Suprapubic skin (tissue), 4 donors: ENCODE results near the gene PMM1. TPM values are rescaled to one million over a fixed set of nuclear protein-coding genes. Genes with fewer than 3 reads are reported as not detected.
"Not testable (repeated sequence)": the region's sequence is repeated elsewhere in the genome, so short reads cannot be mapped to it uniquely, and the experiment has no call there.

ENCODE experiments used
- DNase-seq, 2 donors: peaks; one replicate each; pipeline ENCODE4 v3.0.0-alpha.2; 2019; ENCODE audit warnings: low spot score in 2 of 2
- H3K27ac ChIP-seq: fragments of 200-600 bp; sonication (generic); one replicate; pipeline ENCODE4 v1.5.1; 2019
- H3K27me3 ChIP-seq: fragments of 200-600 bp; sonication (generic); one replicate; pipeline ENCODE4 v1.5.1; 2019
- H3K36me3 ChIP-seq: fragments of 200-600 bp; sonication (generic); one replicate; pipeline ENCODE4 v1.5.1; 2019
- H3K4me1 ChIP-seq: fragments of 200-600 bp; sonication (generic); one replicate; pipeline ENCODE4 v1.5.1; 2019
- H3K4me3 ChIP-seq: fragments of 200-600 bp; sonication (generic); one replicate; pipeline ENCODE4 v1.5.1; 2019; ENCODE audit warnings: mild to moderate bottlenecking
- H3K9me3 ChIP-seq: fragments of 200-600 bp; sonication (generic); one replicate; pipeline ENCODE4 v1.5.1; 2019
- CTCF ChIP-seq, 2 donors: fragments of 200-600 bp in 1 of 2; fragments of 450-650 bp in 1 of 2; sonication (generic) in 1 of 2; IDR thresholded peaks; one replicate each; pipeline ENCODE4 v1.5.1; 2016 to 2019; ENCODE audit warnings: antibody characterized with exemption in 2 of 2, mild to moderate bottlenecking in 1 of 2, moderate library complexity in 1 of 2
- EP300 ChIP-seq: sonication (generic); formaldehyde crosslinking; IDR thresholded peaks from one replicate; pipeline ENCODE4 v1.6.1; 2017; ENCODE audit warnings: antibody characterized with exemption
- POLR2A ChIP-seq, 2 donors: fragments of 450-650 bp; IDR thresholded peaks; one replicate each; pipeline ENCODE4 v1.6.1; 2017; ENCODE audit warnings: antibody characterized with exemption in 2 of 2, mild to moderate bottlenecking in 2 of 2, moderate library complexity in 2 of 2
- POLR2AphosphoS5 ChIP-seq, 3 donors: sonication (generic); formaldehyde crosslinking; IDR thresholded peaks; one replicate each; pipeline ENCODE4 v1.6.1; 2017; ENCODE audit warnings: antibody characterized with exemption in 3 of 3
- WGBS: methylation state at CpG from one replicate; pipeline ENCODE4 v1.1.5; 2018; 5-methylcytosine and 5-hydroxymethylcytosine counted together
- total RNA-seq, 4 donors: library from RNA; depleted of rRNA; stranded (reverse); fragments of >200 nt; gene quantifications; one replicate each; pipeline ENCODE4 v1.1.0, GENCODE V29; 2016

PMM1 gene
- 10 to 100 TPM; 35.7 to 48.5 (median 40.8) TPM for total RNA-seq

DNA sequence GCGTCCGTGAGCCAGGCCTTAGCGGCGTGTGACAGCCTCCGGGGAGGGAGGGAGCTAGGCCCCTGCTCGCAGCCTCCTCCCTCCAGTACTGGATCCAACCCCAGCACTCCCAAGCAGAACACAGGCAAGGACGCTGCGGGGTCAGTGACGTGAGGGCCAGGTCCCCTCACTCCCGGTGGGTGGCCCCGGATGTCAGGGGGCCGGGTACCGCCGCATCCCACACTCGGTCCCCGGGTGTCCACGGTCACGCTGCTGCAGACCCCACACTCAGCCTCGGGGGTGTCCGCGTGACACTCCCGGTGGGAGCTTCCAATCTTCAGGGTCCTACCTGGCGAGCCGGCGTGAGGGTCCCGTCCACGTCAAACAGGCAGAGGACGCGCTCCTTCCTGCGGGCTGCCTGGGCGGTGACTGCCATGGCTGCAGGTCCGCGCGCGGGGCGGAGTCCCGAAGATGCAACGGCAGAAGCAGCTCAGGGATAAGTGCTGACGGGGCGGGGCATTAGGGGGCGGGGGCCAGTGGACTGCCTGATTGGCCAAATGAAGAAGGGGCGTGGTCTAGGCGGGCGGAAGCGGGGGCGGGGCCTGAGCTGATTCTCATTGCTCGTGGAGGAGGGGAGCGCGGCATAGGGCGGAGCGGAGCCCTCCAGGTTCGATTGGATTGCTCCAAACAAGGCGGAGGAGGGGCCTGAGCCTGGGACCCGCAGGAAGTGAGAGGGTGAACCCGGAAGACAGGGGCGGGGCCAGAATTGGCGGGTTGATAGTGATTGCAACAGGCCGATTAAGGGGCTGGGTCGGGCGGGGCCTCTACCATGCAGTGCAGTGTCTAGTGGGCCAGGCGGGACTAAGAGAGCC lies at the start of gene PMM1:
Gene PMM1, minus strand, starts transcription at position 450 of the 851 bp plus-strand sequence. Its CDS starts 35 bp downstream, at position 415.
- peaks cover 4% of the 10 kb centered on the region for H3K36me3 ChIP-seq
- H3K9me3 ChIP-seq, result no peaks in the 10 kb centered on the region
- DNase-seq, result peak; percentile 100
- under 1% methylated on average over 16 of the region's 61 CpGs for WGBS
- peak within 1 kb of the TSS; percentile 96 for H3K4me3 ChIP-seq
- peaks cover 23% of the 10 kb centered on the region for H3K4me1 ChIP-seq
- peak within 1 kb of the TSS; percentile 83 for H3K27ac ChIP-seq
- H3K27me3 ChIP-seq, result no peaks in the 10 kb centered on the region
- no peak for TF ChIP-seq EP300
- TF ChIP-seq POLR2A (IDR thresholded peaks at IDR 0.05), result peak in 1 of 2 donors; percentile 59
- TF ChIP-seq POLR2AphosphoS5 (IDR thresholded peaks at IDR 0.05), result peak in 2 of 3 donors; percentile 46 to 62

- no peak for DNase-seq
- TF ChIP-seq CTCF (IDR thresholded peaks at IDR 0.05) (no peak), EP300 (no peak), POLR2A (IDR thresholded peaks at IDR 0.05) (no peak), POLR2AphosphoS5 (IDR thresholded peaks at IDR 0.05) (no peak)
- Histone ChIP-seq H3K4me3 (no peak overlapping the region), H3K4me1 (peaks cover 4% of the 10 kb centered on the region), H3K27me3 (no peaks in the 10 kb centered on the region), H3K9me3 (no peaks in the 10 kb centered on the region), H3K36me3 (peaks cover 88% of the 10 kb centered on the region), H3K27ac (no peak overlapping the region)
- WGBS, result 93% methylated on average over 5 of the region's 5 CpGs
Measured at GRCh38 chr22:41638748-41639147, 49.1 kb upstream of the PMM1 start.

DNA sequence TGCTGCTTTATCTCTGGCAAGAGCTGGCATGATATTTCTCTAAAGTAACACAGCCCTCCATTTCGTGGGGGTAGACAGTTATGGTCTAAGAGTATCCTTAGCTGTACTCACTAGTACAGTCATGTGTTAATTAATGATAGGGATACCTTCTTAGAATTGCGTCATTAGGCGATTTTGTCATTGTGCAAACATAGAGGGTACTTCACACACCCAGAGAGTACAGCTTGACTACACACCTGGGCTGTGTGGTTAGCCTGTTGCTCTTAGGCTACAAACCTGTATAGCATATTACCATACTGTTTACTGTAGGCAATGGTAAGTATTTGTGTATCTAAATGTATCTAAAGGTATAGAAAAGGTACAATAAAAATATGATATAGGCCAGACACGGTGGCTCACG lies 48.5 kb upstream of the PMM1 start:
- Histone ChIP-seq H3K9me3 (no peaks in the 10 kb centered on the region), H3K36me3 (peaks cover 86% of the 10 kb centered on the region), H3K4me1 (peaks cover 4% of the 10 kb centered on the region), H3K4me3 (no peak overlapping the region), H3K27me3 (no peaks in the 10 kb centered on the region), H3K27ac (no peak overlapping the region)
- no peak for DNase-seq
- 93% methylated on average over 5 of the region's 5 CpGs for WGBS
- TF ChIP-seq EP300 (no peak), POLR2AphosphoS5 (IDR thresholded peaks at IDR 0.05) (no peak), CTCF (IDR thresholded peaks at IDR 0.05) (no peak), POLR2A (IDR thresholded peaks at IDR 0.05) (no peak)

DNA sequence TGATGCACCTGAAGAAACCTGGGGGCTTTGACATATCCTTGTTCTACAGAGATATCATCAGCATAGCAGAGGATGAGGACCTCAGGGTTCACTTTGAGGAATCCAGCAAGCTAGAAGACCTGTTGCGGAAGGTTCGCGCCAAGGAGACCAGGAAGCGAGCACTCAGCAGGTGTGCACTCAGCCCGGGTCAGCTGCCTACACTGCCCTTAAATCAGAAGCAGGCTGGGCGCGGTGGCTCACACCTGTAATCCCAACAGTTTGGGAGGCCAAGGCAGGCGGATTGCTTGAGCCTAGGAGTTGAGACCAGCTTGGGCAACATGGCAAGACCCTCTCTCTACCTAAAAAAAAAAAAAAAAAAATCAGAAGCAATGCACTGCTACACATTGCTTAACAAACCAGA lies 48.0 kb upstream of the PMM1 start:
- H3K9me3 ChIP-seq, H3K27ac ChIP-seq, DNase-seq, H3K4me1 ChIP-seq, H3K4me3 ChIP-seq, H3K27me3 ChIP-seq: not testable (repeated sequence)
- peaks cover 86% of the 10 kb centered on the region for H3K36me3 ChIP-seq
- 96% methylated on average over 8 of the region's 8 CpGs for WGBS

DNA sequence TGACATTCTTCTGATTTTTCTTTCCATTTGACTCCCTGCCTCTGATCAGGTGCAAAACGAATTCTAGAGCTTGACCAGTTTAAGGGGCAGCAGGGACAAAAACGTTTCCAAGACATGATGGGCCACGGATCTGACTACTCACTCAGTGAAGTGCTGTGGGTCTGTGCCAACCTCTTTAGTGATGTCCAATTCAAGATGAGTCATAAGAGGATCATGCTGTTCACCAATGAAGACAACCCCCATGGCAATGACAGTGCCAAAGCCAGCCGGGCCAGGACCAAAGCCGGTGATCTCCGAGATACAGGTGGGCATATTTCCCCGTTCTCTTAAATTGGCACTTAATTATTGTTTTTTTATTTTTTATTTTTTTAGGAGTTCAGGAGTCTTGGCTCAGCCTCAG lies 46.8 kb upstream of the PMM1 start:
- no peaks in the 10 kb centered on the region for H3K27me3 ChIP-seq
- H3K4me3 ChIP-seq, result no peak overlapping the region
- H3K36me3 ChIP-seq, result peaks cover 81% of the 10 kb centered on the region
- no peak for DNase-seq
- 52% methylated on average over 7 of the region's 7 CpGs for WGBS
- no peak overlapping the region for H3K27ac ChIP-seq
- TF ChIP-seq CTCF (IDR thresholded peaks at IDR 0.05) (no peak), EP300 (no peak), POLR2AphosphoS5 (IDR thresholded peaks at IDR 0.05) (no peak), POLR2A (IDR thresholded peaks at IDR 0.05) (no peak)
- H3K9me3 ChIP-seq, result no peaks in the 10 kb centered on the region
- no peaks in the 10 kb centered on the region for H3K4me1 ChIP-seq

GRCh38 chr22:41634610-41635009 lies 45.0 kb upstream of the PMM1 start:
- not testable (repeated sequence) for H3K9me3 ChIP-seq, H3K27ac ChIP-seq, H3K27me3 ChIP-seq, H3K4me1 ChIP-seq, DNase-seq, H3K4me3 ChIP-seq
- 93% methylated on average over 8 of the region's 8 CpGs for WGBS
- peaks cover 77% of the 10 kb centered on the region for H3K36me3 ChIP-seq

- H3K4me3 ChIP-seq, H3K9me3 ChIP-seq, H3K27me3 ChIP-seq, DNase-seq, H3K27ac ChIP-seq, H3K4me1 ChIP-seq: not testable (repeated sequence)
- 100% methylated on average over 10 of the region's 23 CpGs for WGBS
- peaks cover 83% of the 10 kb centered on the region for H3K36me3 ChIP-seq
Measured at GRCh38 chr22:41631615-41632014, 42.0 kb upstream of the PMM1 start.

DNA sequence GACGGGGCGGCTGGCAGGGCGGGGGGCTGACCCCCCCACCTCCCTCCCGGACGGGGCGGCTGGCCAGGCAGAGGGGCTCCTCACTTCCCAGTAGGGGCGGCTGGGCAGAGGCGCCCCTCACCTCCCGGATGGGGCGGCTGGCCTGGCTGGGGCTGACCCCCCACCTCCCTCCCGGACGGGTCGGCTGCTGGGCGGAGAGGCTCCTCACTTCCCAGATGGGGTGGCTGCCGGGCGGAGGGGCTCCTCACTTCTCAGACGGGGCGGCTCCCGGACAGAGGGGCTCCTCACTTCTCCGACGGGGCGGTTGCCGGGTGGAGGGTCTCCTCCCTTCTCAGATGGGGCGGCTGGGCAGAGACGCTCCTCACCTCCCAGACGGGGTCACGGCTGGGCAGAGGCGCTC lies 41.5 kb upstream of the PMM1 start:
- not testable (repeated sequence) for H3K4me1 ChIP-seq, H3K9me3 ChIP-seq, DNase-seq, H3K4me3 ChIP-seq, H3K27ac ChIP-seq, H3K27me3 ChIP-seq
- H3K36me3 ChIP-seq, result peaks cover 81% of the 10 kb centered on the region
- WGBS, result no CpG with 5 or more reads among the region's 28 CpGs
